H1 (cell line): Measurements from ENCODE around the gene ELMO3. TPM values are rescaled to one million over a fixed set of nuclear protein-coding genes. Genes with fewer than 3 reads are reported as not detected.

ENCODE experiments used
- CTCF ChIA-PET: fragments of 300-600 bp; sonication (Branson Sonifier 250); formaldehyde crosslinking; loops from one replicate; lab custom pipeline; 2021; ENCODE audit not compliant: partially characterized antibody; lab: Charles Lee
- POLR2A ChIA-PET: fragments of 300-600 bp; sonication (Branson Sonifier 250); formaldehyde crosslinking; loops from one replicate; lab custom pipeline; 2021; ENCODE audit warnings: inconsistent platforms; ENCODE audit not compliant: partially characterized antibody; lab: Charles Lee
- DNase-seq, 2 experiments: peaks; one replicate each; pipeline versions ENCODE4 v3.0.0 to v3.0.0-alpha.2; 2010 to 2022; ENCODE audit warnings: low spot score in 2 of 2, low read depth in 1 of 2, mixed read lengths in 1 of 2
- FAIRE-seq: peaks from 2 replicates; lab custom pipeline; 2011; peaks lifted over from hg19 to GRCh38; lab: Jason Lieb, UNC
- H2AFZ ChIP-seq: 2 replicates; pipeline ENCODE4 v1.8.1; 2012; ENCODE audit warnings: low read length, inconsistent platforms
- H2AK5ac ChIP-seq: 2 replicates; pipeline ENCODE4 v1.6.1; 2013; ENCODE audit warnings: low read depth, low read length
- H2BK120ac ChIP-seq: replicated peaks from 2 replicates; pipeline ENCODE3; 2013; ENCODE audit warnings: low read depth, low read length, inconsistent platforms
- H2BK12ac ChIP-seq: 2 replicates; pipeline ENCODE4 v1.6.1; 2013; ENCODE audit warnings: low read depth, low read length
- H2BK15ac ChIP-seq: 2 replicates; pipeline ENCODE4 v1.6.1; 2013; ENCODE audit warnings: low read length
- H2BK20ac ChIP-seq: 2 replicates; pipeline ENCODE4 v1.6.1; 2013; ENCODE audit warnings: low read length
- H2BK5ac ChIP-seq: 2 replicates; pipeline ENCODE4 v1.6.1; 2013; ENCODE audit warnings: low read depth, low read length
- H3K14ac ChIP-seq: 2 replicates; pipeline ENCODE4 v1.6.1; 2013; ENCODE audit warnings: inconsistent platforms; ENCODE audit not compliant: insufficient read length
- H3K18ac ChIP-seq: 2 replicates; pipeline ENCODE4 v1.6.1; 2013; ENCODE audit warnings: low read length; ENCODE audit errors: extremely low read depth
- H3K23ac ChIP-seq: 2 replicates; pipeline ENCODE4 v1.6.1; 2013; ENCODE audit warnings: inconsistent platforms; ENCODE audit not compliant: insufficient read length
- H3K23me2 ChIP-seq: 2 replicates; pipeline ENCODE4 v1.6.1; 2013; ENCODE audit warnings: low read depth, low read length
- H3K27ac ChIP-seq: 2 replicates; pipeline ENCODE4 v1.6.1; 2011; ENCODE audit warnings: low read depth, low read length, inconsistent platforms
- H3K27me3 ChIP-seq, 4 experiments: replicated peaks in 1 of 4; 1 replicate in 1 of 4; 2 replicates in 3 of 4; pipeline versions ENCODE4 v1.6.1 to v1.8.1; 2011 to 2013; ENCODE audit warnings: low read length in 3 of 4, mild to moderate bottlenecking in 3 of 4, inconsistent platforms in 2 of 4, mixed read lengths in 2 of 4, moderate library complexity in 1 of 4; ENCODE audit not compliant: control insufficient read depth in 3 of 4, insufficient read depth in 3 of 4; ENCODE audit errors: extremely low read depth in 1 of 4
- H3K36me3 ChIP-seq, 4 experiments: 2 replicates each; pipeline versions ENCODE4 v1.6.1 to v1.8.1; 2011 to 2013; ENCODE audit warnings: mild to moderate bottlenecking in 4 of 4, low read length in 3 of 4, moderate library complexity in 2 of 4, control low read depth in 1 of 4, inconsistent platforms in 1 of 4; ENCODE audit not compliant: insufficient read depth in 4 of 4, control insufficient read depth in 2 of 4
- H3K4ac ChIP-seq: replicated peaks from 2 replicates; pipeline ENCODE3; 2013; ENCODE audit warnings: low read length, low read depth, mixed read lengths, inconsistent platforms; ENCODE audit not compliant: insufficient read length
- H3K4me1 ChIP-seq, 4 experiments: replicated peaks in 1 of 4; 1 replicate in 1 of 4; 2 replicates in 3 of 4; pipeline versions ENCODE4 v1.6.1 to v1.8.1; 2011 to 2013; ENCODE audit warnings: low read length in 3 of 4, inconsistent platforms in 2 of 4, mixed read lengths in 1 of 4; ENCODE audit not compliant: insufficient read depth in 4 of 4, control insufficient read depth in 3 of 4
- H3K4me2 ChIP-seq, 2 experiments: 2 replicates each; pipeline versions ENCODE4 v1.6.1 to v1.8.1; 2011 to 2013; ENCODE audit warnings: low read depth in 2 of 2, low read length in 2 of 2, control low read depth in 1 of 2, inconsistent platforms in 1 of 2, mild to moderate bottlenecking in 1 of 2; ENCODE audit not compliant: insufficient read depth in 1 of 2
- H3K4me3 ChIP-seq, 4 experiments: fragments of 200-600, 300-600 bp in 1 of 4; sonication (generic), shearing (Covaris generic), sonication (Bioruptor Twin) in 1 of 4; 2 replicates each; pipeline versions ENCODE4 v1.5.1 to v1.8.1; 2011 to 2016; ENCODE audit warnings: low read length in 4 of 4, low read depth in 3 of 4, control low read depth in 2 of 4, inconsistent platforms in 2 of 4, mild to moderate bottlenecking in 2 of 4, mixed read lengths in 1 of 4, moderate library complexity in 1 of 4; ENCODE audit not compliant: insufficient read depth in 2 of 4; ENCODE audit errors: extremely low read depth in 1 of 4
- H3K56ac ChIP-seq: replicated peaks from 2 replicates; pipeline ENCODE3; 2013; ENCODE audit warnings: low read depth, mild to moderate bottlenecking, mixed read lengths, low read length, inconsistent platforms; ENCODE audit not compliant: insufficient read length
- H3K79me1 ChIP-seq: 2 replicates; pipeline ENCODE4 v1.6.1; 2013; ENCODE audit warnings: low read depth, low read length, control low read depth
- H3K79me2 ChIP-seq, 2 experiments: 2 replicates each; pipeline versions ENCODE4 v1.6.1 to v1.8.1; 2012 to 2013; ENCODE audit warnings: low read length in 2 of 2, mild to moderate bottlenecking in 2 of 2, inconsistent platforms in 1 of 2; ENCODE audit not compliant: insufficient read depth in 2 of 2, control insufficient read depth in 1 of 2
- H3K9ac ChIP-seq, 4 experiments: replicated peaks in 1 of 4; 1 replicate in 1 of 4; 2 replicates in 3 of 4; pipeline versions ENCODE4 v1.6.1 to v1.8.1; 2011 to 2013; ENCODE audit warnings: low read depth in 3 of 4, low read length in 3 of 4, control low read depth in 2 of 4, mild to moderate bottlenecking in 2 of 4, moderate library complexity in 2 of 4, inconsistent platforms in 1 of 4; ENCODE audit errors: extremely low read depth in 1 of 4
- H3K9me3 ChIP-seq, 2 experiments: 2 replicates each; pipeline versions ENCODE4 v1.6.1 to v1.8.1; 2012 to 2013; ENCODE audit warnings: mild to moderate bottlenecking in 2 of 2, moderate library complexity in 2 of 2, control low read depth in 1 of 2, inconsistent platforms in 1 of 2, low read depth in 1 of 2, low read length in 1 of 2, mixed read lengths in 1 of 2; ENCODE audit not compliant: insufficient read depth in 2 of 2
- H4K20me1 ChIP-seq, 2 experiments: replicated peaks in 1 of 2; 2 replicates each; pipeline versions ENCODE3 to v1.8.1; 2011 to 2013; ENCODE audit warnings: inconsistent platforms in 2 of 2, low read length in 2 of 2, mild to moderate bottlenecking in 1 of 2; ENCODE audit not compliant: insufficient read depth in 2 of 2, control insufficient read depth in 1 of 2
- H4K5ac ChIP-seq: 2 replicates; pipeline ENCODE4 v1.6.1; 2013; ENCODE audit warnings: low read length, low read depth, mixed read lengths, inconsistent platforms; ENCODE audit not compliant: insufficient read length
- H4K8ac ChIP-seq: 2 replicates; pipeline ENCODE4 v1.8.0; 2013; ENCODE audit warnings: mild to moderate bottlenecking, moderate library complexity, low read length, inconsistent platforms; ENCODE audit not compliant: insufficient read depth; ENCODE audit errors: extremely low read depth
- H4K91ac ChIP-seq: replicated peaks from 2 replicates; pipeline ENCODE3; 2013; ENCODE audit warnings: low read length, mixed read lengths, inconsistent platforms; ENCODE audit not compliant: insufficient read length
- ATF3 ChIP-seq: IDR thresholded peaks from 2 replicates; pipeline ENCODE4 v1.6.1; 2011; ENCODE audit warnings: low read depth, mild to moderate bottlenecking, low read length; ENCODE audit not compliant: insufficient read depth
- CHD2 ChIP-seq: IDR thresholded peaks from 2 replicates; pipeline ENCODE4 v1.6.1; 2012; ENCODE audit warnings: low read length, improper control_type of control experiment
- EZH2 ChIP-seq: fragments of 200-600 bp; sonication (generic); IDR thresholded peaks from 2 replicates; pipeline ENCODE4 v1.7.1; 2012; ENCODE audit warnings: low read depth, mild to moderate bottlenecking, moderate library complexity, low read length, inconsistent platforms; ENCODE audit not compliant: severe bottlenecking
- GABPA ChIP-seq: IDR thresholded peaks from 2 replicates; pipeline ENCODE4 v1.6.1; 2011; ENCODE audit warnings: mild to moderate bottlenecking, low read length, moderate library complexity, borderline replicate concordance; ENCODE audit not compliant: insufficient read depth
- KDM5A ChIP-seq: fragments of 200-600 bp; IDR thresholded peaks from 2 replicates; pipeline ENCODE4 v1.7.1; 2012; ENCODE audit warnings: mild to moderate bottlenecking, low read length, inconsistent platforms, mixed read lengths
- POU5F1 ChIP-seq: IDR thresholded peaks from 2 replicates; pipeline ENCODE4 v1.6.1; 2011; ENCODE audit warnings: low read depth, mild to moderate bottlenecking, low read length, moderate library complexity
- RFX5 ChIP-seq: IDR thresholded peaks from 2 replicates; pipeline ENCODE4 v1.6.1; 2011; ENCODE audit warnings: low read depth, low read length, improper control_type of control experiment, borderline replicate concordance
- SP2 ChIP-seq: IDR thresholded peaks from 2 replicates; pipeline ENCODE4 v1.6.1; 2012; ENCODE audit warnings: mild to moderate bottlenecking, low read length, inconsistent platforms
- SRF ChIP-seq: IDR thresholded peaks from 2 replicates; pipeline ENCODE4 v1.6.1; 2011; ENCODE audit warnings: mild to moderate bottlenecking, low read depth, low read length, moderate library complexity
- SUZ12 ChIP-seq: fragments of 200-600 bp; sonication (generic); IDR thresholded peaks from 2 replicates; pipeline ENCODE4 v1.6.1; 2012; ENCODE audit warnings: mild to moderate bottlenecking, inconsistent platforms, low read length, moderate library complexity, mixed read lengths
- TCF12 ChIP-seq: IDR thresholded peaks from 2 replicates; pipeline ENCODE4 v1.6.1; 2011; ENCODE audit warnings: low read depth, mild to moderate bottlenecking, low read length
- WGBS, 2 experiments: shearing (Covaris generic) in 1 of 2; methylation state at CpG; one replicate each; pipeline versions ENCODE4 v1.1.6 to v1.1.7; 2013 to 2015; ENCODE audit warnings: low lambda C conversion rate in 2 of 2, mixed read lengths in 2 of 2, inconsistent platforms in 1 of 2, low coverage in 1 of 2, missing lambda C conversion rate in 1 of 2; ENCODE audit not compliant: insufficient replicate concordance in 2 of 2, insufficient coverage in 1 of 2, insufficient read length in 1 of 2; ENCODE audit errors: extremely low coverage in 1 of 2, missing lambda C conversion rate in 1 of 2; 5-methylcytosine and 5-hydroxymethylcytosine counted together
- polyA plus RNA-seq, 7 experiments: library from polyadenylated mRNA; depleted of rRNA in 3 of 7; stranded (reverse) in 5 of 7; unstranded in 2 of 7; fragments of >200 nt in 5 of 7; fragments of 200-250 nt in 2 of 7; gene quantifications; 1 replicate in 5 of 7; 2 replicates in 1 of 7; 4 replicates in 1 of 7; pipeline versions ENCODE4 v1.2.1 to v1.2.3, GENCODE V29; 2011 to 2013; ENCODE audit warnings: missing spikeins in 2 of 7, mixed read lengths in 2 of 7
- total RNA-seq: library from RNA; stranded (reverse); fragmentation: NEBNext Ultra II Directional; extraction: Animal tissue kit (Norgen Biotek cat#: 25700); gene quantifications from 2 replicates; pipeline ENCODE4 v1.2.1, GENCODE V29; 2021

ELMO3 gene
- total and polyA plus RNA-seq, 2 of the 8 experiments (the other 6 are each of a cell fraction or from before 2014, with no cell fraction given): 9.6 to 10.9 TPM

DNA sequence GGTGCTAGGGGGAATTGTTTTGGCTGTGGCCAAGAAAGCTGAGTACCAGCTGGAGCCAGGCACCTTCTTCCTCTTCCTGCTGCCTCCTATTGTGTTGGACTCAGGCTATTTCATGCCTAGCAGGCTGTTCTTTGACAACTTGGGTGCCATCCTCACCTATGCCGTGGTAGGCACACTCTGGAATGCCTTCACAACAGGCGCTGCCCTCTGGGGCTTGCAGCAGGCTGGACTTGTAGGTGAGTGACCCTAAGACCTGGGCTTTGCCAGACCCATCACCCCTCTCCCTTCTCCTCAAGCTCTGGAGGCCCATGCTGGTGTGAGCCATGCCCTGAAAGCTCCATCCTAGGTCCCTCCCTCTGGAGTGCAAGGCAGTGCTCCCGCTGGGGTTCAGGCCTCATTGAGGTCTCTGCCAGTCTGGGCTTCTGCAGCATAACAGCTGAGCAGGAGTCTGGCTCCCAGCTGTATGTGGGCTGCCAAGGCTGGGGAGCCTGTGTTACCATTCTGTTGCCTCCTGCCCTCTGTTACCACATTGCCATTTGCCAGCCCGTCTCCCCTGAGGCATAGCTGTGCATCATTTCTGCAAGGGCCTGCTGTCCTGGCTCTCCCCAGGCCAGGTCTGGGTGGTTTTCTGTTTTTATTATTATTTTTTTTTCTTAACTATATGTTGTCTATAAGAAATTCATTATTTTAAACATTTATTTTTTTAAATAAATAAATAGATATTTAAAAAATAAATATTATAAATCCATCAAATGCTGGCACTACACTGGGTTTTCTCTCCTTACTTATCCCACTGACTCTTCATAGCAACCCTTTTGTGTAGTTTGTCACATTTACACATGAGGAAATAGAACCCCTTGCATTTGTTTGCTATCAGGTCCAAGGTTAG lies 53.9 kb downstream of the ELMO3 start:
- H2AK5ac ChIP-seq: 0 out of 2 replicates have a peak overlapping the region, but pooled peaks have one; percentile 24
- H2BK20ac ChIP-seq: no peak overlapping the region
- H3K18ac ChIP-seq: no peak overlapping the region
- DNase-seq (no peak), FAIRE-seq (no peak)
- H3K23ac ChIP-seq: no peak overlapping the region
- no peak overlapping the region for H4K91ac ChIP-seq
- H3K9me3 ChIP-seq: no peaks in the 10 kb centered on the region
- no peak overlapping the region for H3K27ac ChIP-seq
- peaks cover 0 to 20% (median 12%) of the 10 kb centered on the region in 4 experiments; a peak in 5 of 7 replicates for H3K27me3 ChIP-seq
- no peaks in the 10 kb centered on the region for H3K79me2 ChIP-seq
- H3K14ac ChIP-seq: no peak overlapping the region
- ChIA-PET POLR2A (interaction anchor here (0.5 kb wide), 1 partner anchor 1360 kb away, joined by 3 read pairs; no protein-coding TSS in a partner anchor), CTCF (interaction anchor here (0.5 to 1.9 kb wide), 8 partner anchors 8 to 267 kb away, joined by 3 to 5 read pairs (median 5); partner anchors contain the start of gene ZDHHC1)
- no peak overlapping the region for H2BK5ac ChIP-seq
- H2BK120ac ChIP-seq: no peak overlapping the region
- H2BK15ac ChIP-seq: no peak overlapping the region
- no peaks in the 10 kb centered on the region; the same call in 1 of the 2 replicates for H3K79me1 ChIP-seq
- H3K9ac ChIP-seq: no peak overlapping the region
- no peak overlapping the region for H4K8ac ChIP-seq
- no peak overlapping the region for H2BK12ac ChIP-seq
- whole genome bisulfite sequencing, 2 experiments: 87% methylated on average over 4 of the region's 4 CpGs; no CpG with 5 or more reads in 1 of the 2 experiments
- peaks cover 11% of the 10 kb centered on the region; the same call in 1 of the 2 replicates for H3K23me2 ChIP-seq
- H4K20me1 ChIP-seq: peaks cover 3 to 9% of the 10 kb centered on the region in 2 experiments
- H2AFZ ChIP-seq: no peak overlapping the region
- H3K4me3 ChIP-seq: no peak overlapping the region
- H3K4me1 ChIP-seq: peaks cover 2 to 13% (median 3%) of the 10 kb centered on the region in 4 experiments; a peak in 6 of 7 replicates
- peaks cover 0 to 2% (median 0%) of the 10 kb centered on the region in 4 experiments; a peak in 2 of 8 replicates for H3K36me3 ChIP-seq
- no peak overlapping the region for H3K4ac ChIP-seq
- H4K5ac ChIP-seq: no peak overlapping the region
- H3K4me2 ChIP-seq: no peak overlapping the region
- H3K56ac ChIP-seq: no peak overlapping the region
- TF ChIP-seq CHD2: no peak
- TF ChIP-seq RFX5: no peak
- TF ChIP-seq GABPA: no peak
- TF ChIP-seq POU5F1: no peak
- TF ChIP-seq TCF12: no peak
- TF ChIP-seq EZH2: no peak
- TF ChIP-seq SP2: no peak
- TF ChIP-seq SUZ12: no peak
- TF ChIP-seq SRF: no peak
- TF ChIP-seq KDM5A: no peak
- TF ChIP-seq ATF3: no peak
